SK-N-SH (cell line): ENCODE results near the gene CLDN7. TPM values are rescaled to one million over a fixed set of nuclear protein-coding genes. Genes with fewer than 3 reads are reported as not detected.

Experiments
- CTCF ChIA-PET: fragments of 300-600, 350-600 bp; formaldehyde crosslinking; extraction: SDS; loops from one replicate; lab custom pipeline; 2021; lab: Yijun Ruan, JAX
- POLR2A ChIA-PET: fragments of 350-600 bp; sonication (Branson Sonifier 250); formaldehyde crosslinking; extraction: SDS; loops from one replicate; lab custom pipeline; 2020; ENCODE audit warnings: antibody characterized with exemption, inconsistent platforms; lab: Yijun Ruan, JAX
- DNase-seq: peaks from one replicate; pipeline ENCODE4 v3.0.0; 2012
- H2AFZ ChIP-seq: fragments of 200-600 bp; sonication (generic); 2 replicates; pipeline ENCODE4 v1.8.1; 2016; ENCODE audit warnings: antibody characterized with exemption, mild to moderate bottlenecking, low read depth
- H3F3A ChIP-seq: fragments of 200-600 bp; sonication (generic); replicated peaks from 2 replicates; pipeline ENCODE3; 2016; ENCODE audit warnings: antibody characterized with exemption, mild to moderate bottlenecking; ENCODE audit not compliant: insufficient read depth
- H3K27ac ChIP-seq, 2 experiments: fragments of 200-500 bp in 1 of 2; fragments of 200-600 bp in 1 of 2; sonication (Bioruptor generic) in 1 of 2; sonication (generic), shearing (Covaris generic) in 1 of 2; 2 replicates each; pipeline versions ENCODE4 v1.5.1 to v1.6.1; 2014 to 2016; ENCODE audit warnings: low read depth in 2 of 2, inconsistent platforms in 1 of 2, low read length in 1 of 2, mild to moderate bottlenecking in 1 of 2, mixed read lengths in 1 of 2
- H3K27me3 ChIP-seq: fragments of 200-600 bp; sonication (generic), shearing (Covaris generic); 2 replicates; pipeline ENCODE4 v1.6.1; 2016; ENCODE audit warnings: mixed run types; ENCODE audit not compliant: insufficient read depth
- H3K36me3 ChIP-seq, 2 experiments: fragments of 200-500 bp in 1 of 2; fragments of 200-600 bp in 1 of 2; sonication (Bioruptor generic) in 1 of 2; sonication (generic) in 1 of 2; replicated peaks in 1 of 2; 2 replicates each; pipeline versions ENCODE3 to v1.5.1; 2014 to 2016; ENCODE audit warnings: low read length in 1 of 2, mild to moderate bottlenecking in 1 of 2; ENCODE audit not compliant: insufficient read depth in 2 of 2, control insufficient read depth in 1 of 2
- H3K4me1 ChIP-seq, 2 experiments: fragments of 200-500 bp in 1 of 2; fragments of 200-600 bp in 1 of 2; sonication (Bioruptor generic) in 1 of 2; sonication (generic), shearing (Covaris generic) in 1 of 2; 2 replicates each; pipeline versions ENCODE4 v1.5.1 to v1.6.1; 2014 to 2016; ENCODE audit warnings: low read depth in 1 of 2, low read length in 1 of 2, mixed run types in 1 of 2; ENCODE audit not compliant: insufficient read depth in 2 of 2, control insufficient read depth in 1 of 2
- H3K4me2 ChIP-seq: fragments of 200-600 bp; sonication (generic), shearing (Covaris generic); 2 replicates; pipeline ENCODE4 v1.6.1; 2017; ENCODE audit warnings: mixed run types
- H3K4me3 ChIP-seq, 2 experiments: fragments of 200-500 bp in 1 of 2; fragments of 200-600 bp in 1 of 2; sonication (Bioruptor generic) in 1 of 2; sonication (generic), shearing (Covaris generic) in 1 of 2; 2 replicates each; pipeline versions ENCODE4 v1.5.1 to v1.8.1; 2014 to 2016; ENCODE audit warnings: low read depth in 2 of 2, inconsistent platforms in 1 of 2, low read length in 1 of 2, mild to moderate bottlenecking in 1 of 2, mixed read lengths in 1 of 2, moderate library complexity in 1 of 2
- H3K79me2 ChIP-seq: fragments of 200-600 bp; sonication (generic); 2 replicates; pipeline ENCODE4 v1.8.1; 2017; ENCODE audit warnings: mild to moderate bottlenecking; ENCODE audit not compliant: insufficient read depth
- H3K9ac ChIP-seq: fragments of 200-600 bp; sonication (generic); 2 replicates; pipeline ENCODE4 v1.6.1; 2017; ENCODE audit warnings: mixed run types
- H3K9me2 ChIP-seq: fragments of 200-600 bp; sonication (generic); 2 replicates; pipeline ENCODE4 v1.6.1; 2017; ENCODE audit warnings: mixed run types
- H3K9me3 ChIP-seq: fragments of 200-600 bp; sonication (generic); 2 replicates; pipeline ENCODE4 v1.6.1; 2017; ENCODE audit warnings: mixed run types, mild to moderate bottlenecking, moderate library complexity
- H4K20me1 ChIP-seq: fragments of 200-600 bp; sonication (generic); 2 replicates; pipeline ENCODE4 v1.6.1; 2017; ENCODE audit warnings: mild to moderate bottlenecking, mixed run types; ENCODE audit not compliant: insufficient read depth
- CHD2 ChIP-seq: fragments of 150-350 bp; IDR thresholded peaks from 2 replicates; pipeline ENCODE4 v1.6.1; 2018; ENCODE audit warnings: low read length; ENCODE audit not compliant: partially characterized antibody
- CTCF ChIP-seq: fragments of 200-600 bp; sonication (generic); IDR thresholded peaks from 2 replicates; pipeline ENCODE4 v1.6.1; 2017; ENCODE audit warnings: antibody characterized with exemption, mild to moderate bottlenecking, moderate library complexity
- EP300 ChIP-seq, 2 experiments: IDR thresholded peaks; 2 replicates each; pipeline versions ENCODE4 v1.4.0 to v1.6.1; 2012; ENCODE audit warnings: borderline replicate concordance in 1 of 2, low read depth in 1 of 2, low read length in 1 of 2
- EZH2phosphoT487 ChIP-seq: fragments of 200-600 bp; sonication (generic); IDR thresholded peaks from 2 replicates; pipeline ENCODE4 v1.6.1; 2017; ENCODE audit warnings: low read depth, mixed run types, mild to moderate bottlenecking, antibody characterized with exemption, moderate library complexity, borderline replicate concordance
- FOSL2 ChIP-seq: IDR thresholded peaks from 2 replicates; pipeline ENCODE4 v1.4.0; 2012; ENCODE audit warnings: low read depth, mild to moderate bottlenecking, moderate library complexity, borderline replicate concordance
- FOXJ3 ChIP-seq: sonication (generic); formaldehyde crosslinking; IDR thresholded peaks from 2 replicates; pipeline ENCODE4 v1.5.1; 2020; ENCODE audit warnings: mild to moderate bottlenecking, missing genetic modification reagents
- GABPA ChIP-seq: IDR thresholded peaks from 2 replicates; pipeline ENCODE4 v1.4.0; 2012; ENCODE audit warnings: low read depth, mild to moderate bottlenecking
- GATA2 ChIP-seq: sonication (generic); formaldehyde crosslinking; IDR thresholded peaks from 2 replicates; pipeline ENCODE4 v1.5.0; 2020; ENCODE audit warnings: mild to moderate bottlenecking, missing genetic modification reagents
- IRF3 ChIP-seq: fragments of 150-350 bp; IDR thresholded peaks from 2 replicates; pipeline ENCODE4 v1.6.1; 2016; ENCODE audit warnings: mild to moderate bottlenecking, low read depth, low read length
- JUND ChIP-seq: IDR thresholded peaks from 2 replicates; pipeline ENCODE4 v1.4.0; 2012
- MXI1 ChIP-seq: IDR thresholded peaks from 2 replicates; pipeline ENCODE4 v1.6.1; 2012; ENCODE audit warnings: mild to moderate bottlenecking, low read depth, low read length, improper control_type of control experiment
- NFIC ChIP-seq: IDR thresholded peaks from 2 replicates; pipeline ENCODE4 v1.4.0; 2012; ENCODE audit warnings: borderline replicate concordance
- NRF1 ChIP-seq: IDR thresholded peaks from 2 replicates; pipeline ENCODE4 v1.6.1; 2012; ENCODE audit warnings: low read depth, mild to moderate bottlenecking, low read length
- PBX3 ChIP-seq: IDR thresholded peaks from 2 replicates; pipeline ENCODE4; 2012
- RAD21 ChIP-seq: IDR thresholded peaks from 2 replicates; pipeline ENCODE4 v1.6.1; 2012; ENCODE audit warnings: mild to moderate bottlenecking, low read length
- RCOR1 ChIP-seq: fragments of 150-350 bp; IDR thresholded peaks from 2 replicates; pipeline ENCODE4 v1.6.1; 2017; ENCODE audit warnings: antibody characterized with exemption, low read length
- REST ChIP-seq: IDR thresholded peaks from 2 replicates; pipeline ENCODE4 v1.6.1; 2012; ENCODE audit warnings: mild to moderate bottlenecking, low read depth, low read length, moderate library complexity
- RXRA ChIP-seq: IDR thresholded peaks from 2 replicates; pipeline ENCODE4 v1.4.0; 2012; ENCODE audit warnings: low read depth, mild to moderate bottlenecking, borderline replicate concordance
- SIN3A ChIP-seq: IDR thresholded peaks from 2 replicates; pipeline ENCODE4 v1.6.1; 2012; ENCODE audit warnings: low read depth, mild to moderate bottlenecking, low read length, moderate library complexity, borderline replicate concordance
- SMC3 ChIP-seq: IDR thresholded peaks from 2 replicates; pipeline ENCODE4 v1.6.1; 2012; ENCODE audit warnings: low read depth, low read length, improper control_type of control experiment
- TAF1 ChIP-seq: IDR thresholded peaks from 2 replicates; pipeline ENCODE4 v1.6.1; 2012; ENCODE audit warnings: low read depth, mild to moderate bottlenecking, low read length, moderate library complexity, borderline replicate concordance
- TEAD4 ChIP-seq: IDR thresholded peaks from 2 replicates; pipeline ENCODE4 v1.4.0; 2012; ENCODE audit warnings: mild to moderate bottlenecking, borderline replicate concordance; ENCODE audit not compliant: insufficient read depth
- USF2 ChIP-seq: fragments of 150-350 bp; IDR thresholded peaks from 2 replicates; pipeline ENCODE4 v1.6.1; 2017; ENCODE audit warnings: antibody characterized with exemption, low read length, low read depth, borderline replicate concordance
- YY1 ChIP-seq: IDR thresholded peaks from 2 replicates; pipeline ENCODE4 v1.4.0; 2012; ENCODE audit warnings: low read depth, mild to moderate bottlenecking
- WGBS: methylation state at CpG from one replicate; pipeline ENCODE4 v1.1.6; 2017; ENCODE audit warnings: low lambda C conversion rate; 5-methylcytosine and 5-hydroxymethylcytosine counted together
- polyA plus RNA-seq, 3 experiments: library from polyadenylated mRNA; depleted of rRNA; stranded (reverse); fragments of >200 nt; gene quantifications; 2 replicates each; pipeline ENCODE4 v1.2.3, GENCODE V29; 2012

Gene CLDN7
- polyA plus RNA-seq, 1 of the 3 experiments (the other 2 are of a cell fraction) = 5.0 TPM

GRCh38 chr17:7296189-7296861 is 34.0 kb upstream of the CLDN7 start:
- peak; percentile 92 for DNase-seq
- Histone ChIP-seq H2AFZ (peak overlapping the region; percentile 45), H3K9me2 (no peaks in the 10 kb centered on the region), H3K9ac (no peak overlapping the region), H3K36me3 (no peaks in the 10 kb centered on the region), H4K20me1 (no peaks in the 10 kb centered on the region), H3K79me2 (no peaks in the 10 kb centered on the region), H3K27ac (no peak overlapping the region), H3K27me3 (peaks cover 24% of the 10 kb centered on the region; the same call in 1 of the 2 replicates), H3F3A (peaks cover 15% of the 10 kb centered on the region), H3K4me1 (peaks cover 3 to 8% of the 10 kb centered on the region in 2 experiments; a peak in 1 of 4 replicates), H3K9me3 (no peaks in the 10 kb centered on the region), H3K4me3 (peak overlapping the region in 1 of 2 experiments; percentile 37; a peak in 1 of 4 replicates), H3K4me2 (peak overlapping the region; percentile 66; the same call in 1 of the 2 replicates)
- ChIA-PET POLR2A (interaction anchor here (1.0 to 1.3 kb wide), 2 partner anchors 15 to 62 kb away, joined by 3 to 5 read pairs; partner anchors contain the start of genes DVL2 and SLC2A4), CTCF (interaction anchor here (0.6 to 5.8 kb wide), 66 partner anchors 8 to 391 kb away, joined by 3 to 169 read pairs (median 6); partner anchors contain the start of genes ACADVL, ACAP1, CLDN7 and CTDNEP1)
- WGBS = 15% methylated on average over 35 of the region's 51 CpGs
- no peak for TF ChIP-seq EZH2phosphoT487
- no peak for TF ChIP-seq NFIC
- peak; percentile 88 for TF ChIP-seq CTCF
- TF ChIP-seq GABPA = no peak
- peak; percentile 95 for TF ChIP-seq SMC3
- TF ChIP-seq REST = no peak
- no peak for TF ChIP-seq RXRA
- TF ChIP-seq SIN3A = 0 out of 2 replicates have a peak, but pooled peaks have one; percentile 79
- TF ChIP-seq JUND = no peak
- no peak for TF ChIP-seq FOXJ3
- TF ChIP-seq RCOR1 = no peak
- no peak for TF ChIP-seq NRF1
- TF ChIP-seq TEAD4 = no peak
- TF ChIP-seq FOSL2 = no peak
- TF ChIP-seq MXI1 = peak; percentile 93
- TF ChIP-seq GATA2 (CRISPR knock-in tag) = no peak
- no peak for TF ChIP-seq PBX3
- no peak for TF ChIP-seq USF2
- TF ChIP-seq CHD2 = no peak
- no peak for TF ChIP-seq EP300 (IDR thresholded peaks at IDR 0.05; ENCODE audit: borderline replicate concordance in 1 of 2, low read depth in 1 of 2, low read length in 1 of 2)
- TF ChIP-seq RAD21 = peak; percentile 92
- TF ChIP-seq IRF3 = no peak
- TF ChIP-seq TAF1 = no peak
- no peak for TF ChIP-seq YY1
